A549 (cell line): ENCODE measurements around the gene PTPRN2. TPM values are rescaled to one million over a fixed set of nuclear protein-coding genes. Genes with fewer than 3 reads are reported as not detected.

Experiments
- ATAC-seq, 2 experiments: fragments of 200-7000 bp in 1 of 2; fragments of >200 bp in 1 of 2; cut with Nextera tagmentation in 1 of 2; cut with Tn5 transposase in 1 of 2; 3 replicates each; pipeline versions ENCODE4 v1.8.0 to v1.9.1; 2018 to 2020; ENCODE audit warnings: mild to moderate bottlenecking in 1 of 2, moderate library complexity in 1 of 2
- CTCF ChIA-PET: fragments of 300-600 bp; sonication (Branson Sonifier 250); formaldehyde crosslinking; extraction: SDS; loops from one replicate; lab custom pipeline; 2021; ENCODE audit warnings: antibody characterized with exemption, inconsistent platforms; lab: Yijun Ruan, JAX
- POLR2A ChIA-PET: fragments of 350-600 bp; formaldehyde crosslinking; extraction: SDS; loops from one replicate; lab custom pipeline; 2021; ENCODE audit warnings: antibody characterized with exemption, inconsistent platforms; lab: Yijun Ruan, JAX
- DNase-seq, 2 experiments: peaks; one replicate each; pipeline versions ENCODE4 v3.0.0 to v3.0.0-alpha.2; 2011 to 2016; ENCODE audit warnings: low read depth in 1 of 2, low spot score in 1 of 2
- FAIRE-seq: peaks from 2 replicates; lab custom pipeline; 2011; peaks lifted over from hg19 to GRCh38; lab: Jason Lieb, UNC
- H3K27ac ChIP-seq, 2 experiments: fragments of >200 bp; sonication (Bioruptor Twin); formaldehyde crosslinking; 3 replicates each; pipeline ENCODE4 v1.5.1; 2016 to 2017
- H3K4me1 ChIP-seq: fragments of >200 bp; sonication (Bioruptor Twin); formaldehyde crosslinking; 3 replicates; pipeline ENCODE4 v1.6.1; 2016
- H3K4me2 ChIP-seq: fragments of >200 bp; sonication (Bioruptor Twin); formaldehyde crosslinking; 3 replicates; pipeline ENCODE4 v1.6.1; 2016
- H3K4me3 ChIP-seq: fragments of >200 bp; sonication (Bioruptor Twin); formaldehyde crosslinking; 3 replicates; pipeline ENCODE4 v1.5.1; 2016
- H3K9me3 ChIP-seq: fragments of >200 bp; sonication (Bioruptor Twin); formaldehyde crosslinking; 3 replicates; pipeline ENCODE4 v1.6.1; 2016
- BHLHE40 ChIP-seq: IDR thresholded peaks from 2 replicates; pipeline ENCODE4 v1.6.1; 2012; ENCODE audit warnings: low read depth, low read length, inconsistent platforms
- CEBPB ChIP-seq, 2 experiments: fragments of >200 bp in 1 of 2; sonication (Bioruptor Twin) in 1 of 2; formaldehyde crosslinking in 1 of 2; IDR thresholded peaks; 2 replicates each; pipeline ENCODE4 v1.6.1; 2012 to 2016
- CHD4 ChIP-seq: fragments of 200-600 bp; sonication (generic); IDR thresholded peaks from 2 replicates; pipeline ENCODE4 v1.6.1; 2016; ENCODE audit warnings: antibody characterized with exemption, mild to moderate bottlenecking, borderline replicate concordance
- EHF ChIP-seq: fragments of 250-450 bp; sonication (Bioruptor Pico); IDR thresholded peaks from 2 replicates; pipeline ENCODE4 v1.5.0; 2020; ENCODE audit warnings: mild to moderate bottlenecking
- ESRRA ChIP-seq: fragments of 150-350 bp; IDR thresholded peaks from 2 replicates; pipeline ENCODE4 v1.6.1; 2014; ENCODE audit warnings: mild to moderate bottlenecking, low read length, borderline replicate concordance
- FOSL2 ChIP-seq, 2 experiments: fragments of 450-650 bp in 1 of 2; fragments of >200 bp in 1 of 2; sonication (Bioruptor Twin) in 1 of 2; formaldehyde crosslinking; IDR thresholded peaks; 2 replicates each; pipeline versions ENCODE4 v1.5.0 to v1.6.1; 2016 to 2020; ENCODE audit warnings: mild to moderate bottlenecking in 1 of 2, moderate library complexity in 1 of 2
- FOXS1 ChIP-seq: fragments of 250-450 bp; sonication (Bioruptor Pico); IDR thresholded peaks from 2 replicates; pipeline ENCODE4 v1.5.0; 2020; ENCODE audit warnings: mild to moderate bottlenecking, moderate library complexity
- HDAC2 ChIP-seq: fragments of 200-600 bp; sonication (generic); IDR thresholded peaks from 2 replicates; pipeline ENCODE4 v1.6.1; 2016
- HEYL ChIP-seq: fragments of 250-450 bp; sonication (Bioruptor Pico); IDR thresholded peaks from 2 replicates; pipeline ENCODE4 v1.8.0; 2021; ENCODE audit warnings: mild to moderate bottlenecking, moderate library complexity
- HOXA7 ChIP-seq: fragments of 250-450 bp; sonication (Bioruptor Pico); IDR thresholded peaks from 2 replicates; pipeline ENCODE4 v1.5.0; 2020; ENCODE audit warnings: mild to moderate bottlenecking, moderate library complexity
- HOXB13 ChIP-seq: fragments of 250-450 bp; sonication (Bioruptor Pico); IDR thresholded peaks from 2 replicates; pipeline ENCODE4 v1.5.0; 2020; ENCODE audit warnings: low read depth, mild to moderate bottlenecking, moderate library complexity
- MYC ChIP-seq: IDR thresholded peaks from 2 replicates; pipeline ENCODE4 v1.6.1; 2012; ENCODE audit warnings: mild to moderate bottlenecking, inconsistent platforms, low read length, improper control_type of control experiment, borderline replicate concordance
- NFE2L2 ChIP-seq: fragments of 150-350 bp; conservative IDR thresholded peaks from 2 replicates; pipeline ENCODE4 v1.6.1; 2014; ENCODE audit warnings: low read length
- NR3C1 ChIP-seq: fragments of >200 bp; sonication (Bioruptor Twin); formaldehyde crosslinking; IDR thresholded peaks from 3 replicates; pipeline ENCODE4 v1.6.1; 2017
- PHF8 ChIP-seq: fragments of 200-600 bp; sonication (generic); IDR thresholded peaks from 2 replicates; pipeline ENCODE4 v1.6.1; 2016; ENCODE audit warnings: low read depth, mild to moderate bottlenecking, antibody characterized with exemption, moderate library complexity, borderline replicate concordance
- POLR2A ChIP-seq: IDR thresholded peaks from 2 replicates; pipeline ENCODE4 v1.6.1; 2012; ENCODE audit warnings: mild to moderate bottlenecking, low read length
- RFX5 ChIP-seq: fragments of 450-650 bp; IDR thresholded peaks from 2 replicates; pipeline ENCODE4 v1.7.1; 2014; ENCODE audit warnings: antibody characterized with exemption, mild to moderate bottlenecking, moderate library complexity
- SREBF2 ChIP-seq: fragments of 450-650 bp; IDR thresholded peaks from 2 replicates; pipeline ENCODE4 v1.6.1; 2014; ENCODE audit warnings: mild to moderate bottlenecking, moderate library complexity
- TFCP2L1 ChIP-seq: fragments of 250-450 bp; sonication (Bioruptor Pico); IDR thresholded peaks from 2 replicates; pipeline ENCODE4 v1.5.0; 2021; ENCODE audit warnings: mild to moderate bottlenecking
- ZC3H11A ChIP-seq: fragments of 450-650 bp; IDR thresholded peaks from 2 replicates; pipeline ENCODE4 v1.6.1; 2014; ENCODE audit warnings: antibody characterized with exemption, mild to moderate bottlenecking
- ZSCAN20 ChIP-seq: fragments of 250-450 bp; sonication (Bioruptor Pico); IDR thresholded peaks from 2 replicates; pipeline ENCODE4 v1.8.0; 2022; ENCODE audit warnings: mild to moderate bottlenecking, moderate library complexity
- WGBS: methylation state at CpG from one replicate; pipeline ENCODE4 v1.1.6; 2017; ENCODE audit errors: missing lambda C conversion rate; 5-methylcytosine and 5-hydroxymethylcytosine counted together
- polyA plus RNA-seq, 4 experiments: library from polyadenylated mRNA; depleted of rRNA in 3 of 4; stranded (reverse); fragments of >200 nt; fragmentation: RNase III in 1 of 4; extraction: RNeasy Plus Mini Kit Qiagen cat#74134 plus additional on column Dnase treatment in 1 of 4; gene quantifications; 2 replicates in 3 of 4; 3 replicates in 1 of 4; pipeline ENCODE4 v1.2.3, GENCODE V29; 2011 to 2017
- TF ChIP-seq, protein P1 (sequence below): IDR thresholded peaks from 2 replicates; pipeline ENCODE4 v1.6.1; 2012; ENCODE audit warnings: low read depth, borderline replicate concordance
- TF ChIP-seq, protein P2 (sequence below): fragments of >200 bp; sonication (Bioruptor Twin); formaldehyde crosslinking; IDR thresholded peaks from 2 replicates; pipeline ENCODE4 v1.6.1; 2016
- TF ChIP-seq, protein P3 (sequence below): fragments of >200 bp; sonication (Bioruptor Twin); formaldehyde crosslinking; IDR thresholded peaks from 3 replicates; pipeline ENCODE4 v1.5.1; 2016
- TF ChIP-seq, protein P4 (sequence below): fragments of 450-650 bp; IDR thresholded peaks from 2 replicates; pipeline ENCODE4 v1.6.1; 2014; ENCODE audit warnings: antibody characterized with exemption
- TF ChIP-seq, protein P5 (sequence below): fragments of >200 bp; sonication (Bioruptor Twin); formaldehyde crosslinking; IDR thresholded peaks from 3 replicates; pipeline ENCODE4 v1.6.1; 2016

Gene PTPRN2
- polyA plus RNA-seq, 2 of the 4 experiments (the other 2 are of a cell fraction) = 0.41 to 1.2 TPM

DNA sequence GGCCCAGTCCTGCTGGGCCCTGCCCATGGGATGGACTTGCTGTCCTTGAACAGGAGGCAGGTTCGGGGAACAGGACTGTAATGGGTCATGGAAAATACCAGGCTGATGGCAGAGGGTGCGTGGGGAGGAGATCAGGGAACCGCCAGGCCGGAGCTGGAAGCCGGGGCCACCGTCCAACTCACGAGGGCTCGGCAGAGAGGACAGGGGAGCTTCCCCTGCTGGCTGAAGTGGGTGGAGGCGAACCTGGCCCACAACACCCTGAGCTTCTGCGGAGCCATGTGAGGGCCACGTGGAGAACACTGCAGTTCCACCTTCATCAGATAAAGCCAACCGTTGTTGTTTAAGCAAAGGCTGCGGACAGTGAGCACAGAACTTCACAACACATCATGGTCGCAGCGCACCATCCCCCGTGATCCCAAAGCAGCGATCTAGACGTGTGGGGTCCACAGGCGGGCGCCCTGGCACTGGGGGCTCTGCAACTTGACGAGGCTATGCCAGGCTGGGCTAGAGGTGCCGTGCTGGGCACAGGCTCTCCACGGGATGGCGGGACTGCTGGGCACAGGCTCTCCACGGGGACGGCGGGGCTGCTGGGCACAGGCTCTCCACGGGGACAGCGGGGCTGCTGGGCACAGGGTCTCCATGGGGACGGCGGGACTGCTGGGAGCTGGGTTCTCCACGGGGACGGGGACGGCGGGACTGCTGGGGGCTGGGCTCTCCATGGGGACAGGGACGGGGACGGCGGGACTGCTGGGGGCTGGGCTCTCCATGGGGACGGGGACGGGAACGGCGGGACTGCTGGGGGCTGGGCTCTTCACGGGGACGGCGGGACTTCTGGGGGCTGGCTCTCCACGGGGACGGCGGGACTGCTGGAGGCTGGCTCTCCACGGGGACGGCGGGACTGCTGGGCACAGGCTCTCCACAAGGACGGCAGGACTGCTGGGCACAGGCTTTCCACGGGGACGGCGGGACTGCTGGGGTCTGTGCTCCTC, 777.5 kb downstream of the PTPRN2 start:
- FAIRE-seq (no peak), DNase-seq (no peak), ATAC-seq (no peak)
- H3K27ac ChIP-seq = no peak overlapping the region
- ChIA-PET POLR2A (no interaction called here), CTCF (no interaction called here)
- H3K4me1 ChIP-seq = no peaks in the 10 kb centered on the region
- peaks cover 11% of the 10 kb centered on the region; the same call in 1 of the 3 replicates for H3K9me3 ChIP-seq
- no peak overlapping the region for H3K4me3 ChIP-seq
- 76% methylated on average over 37 of the region's 55 CpGs for WGBS
- no peak overlapping the region for H3K4me2 ChIP-seq
- TF ChIP-seq MYC (no peak), ZSCAN20 (CRISPR knock-in tag) (no peak), HOXA7 (CRISPR knock-in tag) (no peak), TFCP2L1 (no peak), BHLHE40 (no peak), CEBPB (IDR thresholded peaks at IDR 0.05) (no peak), HEYL (no peak), PHF8 (no peak), HOXB13 (no peak), FOSL2 (IDR thresholded peaks at IDR 0.05) (no peak), FOSL2 (CRISPR knock-in tag; IDR thresholded peaks at IDR 0.05) (no peak), POLR2A (no peak)
- TF ChIP-seq, protein P1, sequence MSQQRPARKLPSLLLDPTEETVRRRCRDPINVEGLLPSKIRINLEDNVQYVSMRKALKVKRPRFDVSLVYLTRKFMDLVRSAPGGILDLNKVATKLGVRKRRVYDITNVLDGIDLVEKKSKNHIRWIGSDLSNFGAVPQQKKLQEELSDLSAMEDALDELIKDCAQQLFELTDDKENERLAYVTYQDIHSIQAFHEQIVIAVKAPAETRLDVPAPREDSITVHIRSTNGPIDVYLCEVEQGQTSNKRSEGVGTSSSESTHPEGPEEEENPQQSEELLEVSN = no peak

DNA sequence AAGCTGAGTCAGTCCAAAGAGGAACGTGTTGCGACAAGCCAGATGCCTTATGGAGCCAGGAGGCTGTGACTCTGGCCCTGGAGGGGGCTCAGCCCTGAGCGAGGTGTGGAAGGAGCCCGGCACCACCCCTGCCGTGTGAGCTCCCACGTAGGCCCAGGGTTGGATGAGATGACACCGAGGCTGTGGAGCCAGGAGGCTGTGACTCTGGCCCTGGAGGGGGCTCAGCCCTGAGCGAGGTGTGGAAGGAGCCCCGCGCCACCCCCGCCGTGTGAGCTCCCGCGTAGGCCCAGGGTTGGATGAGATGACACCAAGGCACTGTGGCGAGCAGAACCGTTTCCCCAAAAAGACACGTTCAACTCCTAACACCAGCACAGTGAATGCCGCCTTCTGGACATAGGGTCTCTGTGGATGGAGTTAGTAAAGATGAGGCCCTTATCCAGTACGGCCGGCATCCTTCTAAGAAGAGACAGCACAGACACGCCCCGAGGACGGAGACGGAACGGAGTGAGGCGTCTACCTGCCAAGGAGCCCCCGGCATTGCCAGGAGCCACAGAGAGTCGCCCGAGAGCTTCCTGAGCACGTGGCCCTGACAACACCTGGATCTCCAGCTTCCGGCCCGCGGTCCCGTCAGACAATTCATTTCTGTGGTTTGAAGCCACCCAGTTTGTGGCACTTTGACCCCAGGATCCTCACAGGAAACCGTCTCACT, 778.3 kb downstream of the PTPRN2 start:
- peaks cover 11% of the 10 kb centered on the region; the same call in 1 of the 3 replicates for H3K9me3 ChIP-seq
- H3K4me3 ChIP-seq = no peak overlapping the region
- H3K4me1 ChIP-seq = no peaks in the 10 kb centered on the region
- CTCF ChIA-PET = no interaction called here
- DNase-seq = no peak
- ATAC-seq = no peak
- FAIRE-seq = no peak
- WGBS = 83% methylated on average over 33 of the region's 35 CpGs
- H3K4me2 ChIP-seq = no peak overlapping the region
- no peak for TF ChIP-seq CEBPB (IDR thresholded peaks at IDR 0.05)
- TF ChIP-seq HDAC2 = no peak
- TF ChIP-seq NR3C1 = no peak
- TF ChIP-seq, protein P2, sequence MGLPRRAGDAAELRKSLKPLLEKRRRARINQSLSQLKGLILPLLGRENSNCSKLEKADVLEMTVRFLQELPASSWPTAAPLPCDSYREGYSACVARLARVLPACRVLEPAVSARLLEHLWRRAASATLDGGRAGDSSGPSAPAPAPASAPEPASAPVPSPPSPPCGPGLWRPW = no peak
- TF ChIP-seq, protein P3, sequence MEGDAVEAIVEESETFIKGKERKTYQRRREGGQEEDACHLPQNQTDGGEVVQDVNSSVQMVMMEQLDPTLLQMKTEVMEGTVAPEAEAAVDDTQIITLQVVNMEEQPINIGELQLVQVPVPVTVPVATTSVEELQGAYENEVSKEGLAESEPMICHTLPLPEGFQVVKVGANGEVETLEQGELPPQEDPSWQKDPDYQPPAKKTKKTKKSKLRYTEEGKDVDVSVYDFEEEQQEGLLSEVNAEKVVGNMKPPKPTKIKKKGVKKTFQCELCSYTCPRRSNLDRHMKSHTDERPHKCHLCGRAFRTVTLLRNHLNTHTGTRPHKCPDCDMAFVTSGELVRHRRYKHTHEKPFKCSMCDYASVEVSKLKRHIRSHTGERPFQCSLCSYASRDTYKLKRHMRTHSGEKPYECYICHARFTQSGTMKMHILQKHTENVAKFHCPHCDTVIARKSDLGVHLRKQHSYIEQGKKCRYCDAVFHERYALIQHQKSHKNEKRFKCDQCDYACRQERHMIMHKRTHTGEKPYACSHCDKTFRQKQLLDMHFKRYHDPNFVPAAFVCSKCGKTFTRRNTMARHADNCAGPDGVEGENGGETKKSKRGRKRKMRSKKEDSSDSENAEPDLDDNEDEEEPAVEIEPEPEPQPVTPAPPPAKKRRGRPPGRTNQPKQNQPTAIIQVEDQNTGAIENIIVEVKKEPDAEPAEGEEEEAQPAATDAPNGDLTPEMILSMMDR = no peak
- TF ChIP-seq, protein P4, sequence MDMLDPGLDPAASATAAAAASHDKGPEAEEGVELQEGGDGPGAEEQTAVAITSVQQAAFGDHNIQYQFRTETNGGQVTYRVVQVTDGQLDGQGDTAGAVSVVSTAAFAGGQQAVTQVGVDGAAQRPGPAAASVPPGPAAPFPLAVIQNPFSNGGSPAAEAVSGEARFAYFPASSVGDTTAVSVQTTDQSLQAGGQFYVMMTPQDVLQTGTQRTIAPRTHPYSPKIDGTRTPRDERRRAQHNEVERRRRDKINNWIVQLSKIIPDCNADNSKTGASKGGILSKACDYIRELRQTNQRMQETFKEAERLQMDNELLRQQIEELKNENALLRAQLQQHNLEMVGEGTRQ = no peak
- no peak for TF ChIP-seq HOXA7 (CRISPR knock-in tag)
- TF ChIP-seq EHF = no peak
- no peak for TF ChIP-seq FOSL2 (IDR thresholded peaks at IDR 0.05)
- TF ChIP-seq FOSL2 (CRISPR knock-in tag; IDR thresholded peaks at IDR 0.05) = no peak
- no peak for TF ChIP-seq NFE2L2
- TF ChIP-seq SREBF2 = no peak
- TF ChIP-seq FOXS1 (CRISPR knock-in tag) = no peak
- TF ChIP-seq ESRRA = no peak
- TF ChIP-seq CHD4 = no peak
- TF ChIP-seq RFX5 = no peak
- no peak for TF ChIP-seq ZC3H11A
- TF ChIP-seq, protein P5, sequence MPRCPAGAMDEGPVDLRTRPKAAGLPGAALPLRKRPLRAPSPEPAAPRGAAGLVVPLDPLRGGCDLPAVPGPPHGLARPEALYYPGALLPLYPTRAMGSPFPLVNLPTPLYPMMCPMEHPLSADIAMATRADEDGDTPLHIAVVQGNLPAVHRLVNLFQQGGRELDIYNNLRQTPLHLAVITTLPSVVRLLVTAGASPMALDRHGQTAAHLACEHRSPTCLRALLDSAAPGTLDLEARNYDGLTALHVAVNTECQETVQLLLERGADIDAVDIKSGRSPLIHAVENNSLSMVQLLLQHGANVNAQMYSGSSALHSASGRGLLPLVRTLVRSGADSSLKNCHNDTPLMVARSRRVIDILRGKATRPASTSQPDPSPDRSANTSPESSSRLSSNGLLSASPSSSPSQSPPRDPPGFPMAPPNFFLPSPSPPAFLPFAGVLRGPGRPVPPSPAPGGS = no peak
- POLR2A ChIA-PET = no interaction called here
- H3K27ac ChIP-seq = no peak overlapping the region
